HG03196 (cell line): ENCODE results near the gene ACVR1C.

Experiments used
- ATAC-seq: cut with Tn5 transposase; IDR thresholded peaks from one replicate; pipeline ENCODE4 v1.9.1; 2021; ENCODE audit not compliant: unreplicated experiment

Gene ACVR1C

GRCh38 chr2:157628477-157629415 lies at the start of gene ACVR1C:
Gene ACVR1C (minus strand): TSS chr2:157628864. CDS start chr2:157628644, 220 bp downstream.
- ATAC-seq, result peak; percentile 73

- no peak for ATAC-seq
These were observed 49.3 kb upstream of the ACVR1C start for GRCh38 chr2:157677941-157678340.

- ATAC-seq, result no peak
These were observed 43.5 kb upstream of the ACVR1C start for GRCh38 chr2:157672129-157672528.

DNA sequence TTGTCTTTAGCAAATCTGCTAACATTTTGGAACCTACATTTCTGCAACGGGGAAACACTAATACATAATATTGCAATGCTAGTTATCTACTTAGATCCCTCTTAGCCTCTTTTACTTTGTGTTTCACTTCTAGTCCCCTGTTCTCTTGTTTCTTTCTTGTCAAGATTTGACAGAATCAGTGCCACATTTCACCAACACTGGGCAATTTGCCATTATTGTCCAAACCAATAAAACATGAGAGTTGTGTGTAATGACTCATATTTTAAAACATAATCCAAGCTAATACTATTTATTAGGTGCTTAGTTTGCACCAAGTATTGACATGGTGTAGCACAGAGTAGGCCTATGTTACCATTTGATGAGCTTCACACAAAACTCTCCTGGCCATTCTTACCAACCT lies 33.7 kb upstream of the ACVR1C start:
- ATAC-seq, result no peak

GRCh38 chr2:157661776-157662175 lies 33.1 kb upstream of the ACVR1C start:
- no peak for ATAC-seq

DNA sequence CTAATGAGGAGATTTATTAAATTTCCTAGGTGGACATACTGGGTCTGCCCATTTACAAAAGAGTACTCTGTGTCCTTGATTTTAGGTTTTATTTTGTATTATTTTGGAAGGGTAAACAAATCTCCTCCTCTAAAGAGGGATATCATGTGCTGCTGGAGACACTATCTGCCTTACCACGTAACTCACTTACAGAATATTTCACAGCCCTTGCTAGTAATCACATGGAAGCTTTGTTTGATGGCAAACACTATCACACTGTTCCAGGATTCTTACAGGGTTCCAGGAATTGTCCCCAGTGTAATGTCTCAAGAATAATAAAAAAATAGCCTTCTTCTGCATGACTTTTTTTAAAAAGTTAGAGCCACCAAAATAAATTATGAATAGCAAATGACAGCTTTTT lies 29.2 kb upstream of the ACVR1C start:
- no peak for ATAC-seq

DNA sequence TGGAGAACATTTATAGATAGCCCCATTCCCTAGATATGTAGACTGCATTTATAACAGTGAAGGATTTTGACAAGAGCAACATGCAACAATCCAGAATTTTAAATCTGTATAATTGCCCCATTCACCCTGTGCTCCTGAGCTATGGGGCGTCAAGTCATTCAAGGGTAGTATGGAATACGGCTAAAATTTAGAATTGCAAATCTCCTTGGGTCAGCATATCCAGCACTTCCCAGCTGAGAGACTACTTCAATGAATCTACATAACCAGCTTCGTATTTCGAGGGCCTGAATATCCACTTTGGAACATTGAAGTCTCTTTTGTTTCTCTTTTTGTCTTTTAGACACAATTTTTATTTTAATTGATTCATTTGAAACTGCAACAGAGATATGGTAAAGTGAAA lies 28.4 kb upstream of the ACVR1C start:
- no peak for ATAC-seq

GRCh38 chr2:157644776-157645175 lies 16.1 kb upstream of the ACVR1C start:
- no peak for ATAC-seq

GRCh38 chr2:157631861-157632260 lies 3.2 kb upstream of the ACVR1C start:
- no peak for ATAC-seq

DNA sequence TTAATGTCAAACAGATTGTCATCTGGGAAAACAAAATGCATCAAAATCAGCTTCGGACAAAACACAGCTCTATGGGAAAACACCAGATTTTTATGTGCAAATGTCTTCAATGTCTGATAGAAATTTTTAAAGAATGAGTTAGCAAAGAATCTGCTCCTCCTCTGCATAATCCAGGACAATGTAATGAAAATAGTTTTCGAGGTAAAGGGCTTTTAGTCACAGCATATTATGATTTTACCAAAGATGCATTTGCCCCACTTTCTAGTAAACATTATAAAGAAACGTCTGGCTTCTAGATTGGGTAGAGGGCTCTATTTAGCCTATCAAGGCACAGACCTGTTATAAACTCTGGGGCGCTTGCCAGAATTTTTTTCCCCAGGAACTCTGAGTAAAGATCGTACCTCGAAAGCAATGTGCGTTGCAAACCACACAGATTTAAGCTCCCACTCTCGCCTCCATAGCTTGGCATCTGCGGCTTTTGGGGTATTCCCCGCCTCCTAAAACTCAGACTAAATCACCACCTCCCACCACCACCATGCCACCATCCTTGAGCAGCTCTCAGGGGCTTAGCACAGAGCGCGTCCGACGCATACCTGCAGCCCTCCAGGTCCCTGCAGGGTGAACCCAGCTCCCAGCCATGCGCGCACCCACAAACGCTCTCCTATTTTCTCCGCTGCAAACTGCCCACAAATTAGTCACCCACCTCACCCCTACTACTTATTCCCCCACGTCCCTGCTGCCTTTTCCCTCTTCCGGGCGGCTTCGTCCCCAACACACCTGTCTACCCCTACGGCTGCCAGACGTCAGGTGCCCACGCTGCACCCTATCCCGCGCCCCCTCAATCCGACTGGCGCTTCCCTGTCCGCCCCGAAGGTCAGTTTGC lies 829 bp downstream of the ACVR1C start:
- ATAC-seq, result no peak

DNA sequence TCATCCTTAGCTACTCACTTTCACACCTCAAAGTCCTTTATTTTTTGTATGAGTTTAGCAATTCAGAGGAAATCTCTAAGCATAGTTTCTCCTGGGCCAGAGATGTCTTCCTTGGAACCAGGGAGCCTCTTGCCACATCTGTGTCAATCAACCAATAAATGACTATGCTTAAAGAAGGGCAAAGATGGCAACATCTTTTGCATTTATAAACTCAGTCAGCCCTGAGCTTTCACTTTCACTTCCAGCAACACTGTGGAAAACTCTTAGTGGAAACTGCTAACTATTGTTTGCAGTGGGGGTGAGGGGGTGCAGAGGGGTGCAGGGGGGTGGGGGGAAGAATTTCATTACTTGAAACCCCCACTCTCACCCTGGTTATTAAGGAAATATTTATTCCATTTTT lies 3.4 kb downstream of the ACVR1C start:
- ATAC-seq, result no peak

- ATAC-seq, result no peak
These were observed 7.7 kb downstream of the ACVR1C start for GRCh38 chr2:157620956-157621355.

DNA sequence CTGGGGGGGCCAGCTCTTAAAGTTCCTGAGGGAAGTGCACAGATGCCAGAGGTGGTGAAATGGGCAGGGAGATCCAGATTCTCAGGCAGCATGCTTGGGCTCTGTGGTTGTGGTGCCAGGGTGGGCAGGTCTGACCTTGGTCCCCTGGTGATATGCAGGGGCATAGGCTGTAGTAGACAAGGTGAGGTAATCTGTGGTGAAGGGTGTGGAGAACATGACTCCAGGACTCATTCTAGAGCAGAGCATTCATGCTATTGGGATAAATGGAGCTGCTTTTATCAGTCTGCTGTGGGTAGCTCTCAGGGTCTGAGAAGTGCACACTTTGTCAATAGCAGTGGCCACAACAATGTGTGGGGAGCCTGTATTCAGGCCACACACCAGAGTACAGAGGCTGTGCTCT lies 16.9 kb downstream of the ACVR1C start:
- ATAC-seq, result no peak

DNA sequence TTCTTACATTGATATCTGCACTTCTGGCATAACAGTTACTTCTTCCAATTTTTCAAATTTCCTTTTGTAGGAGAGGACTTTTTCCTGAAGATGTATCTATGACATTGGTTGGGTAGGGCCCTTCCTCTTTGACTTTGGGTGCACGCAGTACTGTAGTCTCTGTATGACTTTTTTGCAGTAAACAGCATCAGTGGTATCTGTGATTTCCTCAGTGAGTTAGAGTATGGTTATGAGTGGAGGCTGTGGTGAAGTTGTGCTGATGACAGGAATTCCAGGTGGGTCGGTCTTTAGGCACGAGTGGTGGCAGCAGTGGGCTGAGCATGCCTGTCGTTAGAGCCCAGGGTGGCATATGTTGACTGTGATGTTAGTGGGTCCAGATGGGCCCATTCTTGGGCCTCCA lies 17.6 kb downstream of the ACVR1C start:
- no peak for ATAC-seq

DNA sequence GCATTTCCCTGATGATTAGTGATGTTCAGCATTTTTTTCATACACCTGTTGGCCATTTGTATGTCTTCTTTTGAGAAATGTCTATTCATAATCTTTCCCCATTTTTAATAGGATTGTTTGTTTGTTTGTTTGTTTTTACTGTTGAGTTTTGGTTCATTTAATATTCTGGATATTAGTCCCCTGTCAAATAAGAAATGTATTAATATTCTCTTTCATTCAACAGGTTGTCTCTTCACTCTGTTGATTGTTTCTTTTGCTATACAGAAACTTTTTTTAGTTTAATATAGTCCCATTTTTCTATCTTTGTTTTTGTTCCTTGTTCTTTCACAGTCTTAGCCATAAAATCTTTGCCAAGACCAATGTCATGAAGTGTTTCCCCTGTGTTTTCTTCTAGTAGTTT lies 22.1 kb downstream of the ACVR1C start:
- ATAC-seq, result no peak

GRCh38 chr2:157603198-157603597 lies 25.5 kb downstream of the ACVR1C start:
- no peak for ATAC-seq

GRCh38 chr2:157601807-157602206 lies 26.9 kb downstream of the ACVR1C start:
- ATAC-seq, result no peak

GRCh38 chr2:157596992-157597681 lies 31.5 kb downstream of the ACVR1C start:
- no peak for ATAC-seq

GRCh38 chr2:157593411-157593810 lies 35.3 kb downstream of the ACVR1C start:
- ATAC-seq, result no peak

- ATAC-seq, result no peak
These were observed 35.7 kb downstream of the ACVR1C start for GRCh38 chr2:157592948-157593347.

GRCh38 chr2:157592374-157592773 lies 36.3 kb downstream of the ACVR1C start:
- ATAC-seq, result no peak
